ENCODE results near the gene LARP1.

Gene LARP1

DNA sequence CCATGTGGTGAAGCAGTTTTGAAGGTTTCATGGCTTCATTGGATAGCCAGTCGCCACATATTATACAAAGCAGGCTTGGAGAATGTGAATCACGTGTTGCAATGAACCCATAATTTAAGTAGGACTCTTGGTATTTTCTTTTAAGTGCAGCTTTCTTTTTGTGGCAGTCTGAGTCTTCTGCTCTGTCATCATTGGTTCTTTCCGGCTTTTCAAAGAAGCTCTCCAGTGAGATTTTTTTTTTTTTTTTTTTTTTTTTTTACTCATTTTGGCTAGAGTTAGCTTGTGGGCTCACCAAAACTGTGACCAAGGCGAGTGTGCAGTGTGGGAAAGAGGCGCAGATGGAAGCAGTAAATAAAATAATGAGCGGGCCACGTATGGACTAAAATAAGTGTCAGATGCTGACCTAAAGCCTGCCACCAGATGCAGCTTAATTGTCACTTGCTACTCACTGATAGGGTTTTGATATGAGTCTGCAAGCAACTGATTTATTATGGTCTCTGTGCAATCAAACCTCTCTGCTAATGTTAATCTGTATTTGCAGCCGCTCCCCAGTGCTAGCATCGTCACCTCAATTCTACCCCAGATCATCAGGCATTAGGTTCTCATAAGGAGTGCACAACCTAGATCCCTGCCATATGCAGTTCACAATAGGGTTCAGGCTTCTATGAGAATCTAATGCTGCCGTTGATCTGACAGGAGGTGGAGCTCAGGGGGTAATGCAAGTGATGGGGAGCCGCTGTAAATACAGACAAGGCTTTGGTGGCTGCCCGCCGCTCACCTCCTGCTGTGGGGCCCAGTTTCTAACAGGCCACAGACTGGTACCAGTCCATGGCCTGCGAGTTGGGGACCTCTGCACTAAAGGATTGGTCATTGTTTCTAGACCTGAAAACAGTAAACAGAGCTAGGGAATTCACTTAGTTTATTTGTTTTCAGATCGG, 45.5 kb upstream of the LARP1 start:
- TF ChIP-seq, protein P1, sequence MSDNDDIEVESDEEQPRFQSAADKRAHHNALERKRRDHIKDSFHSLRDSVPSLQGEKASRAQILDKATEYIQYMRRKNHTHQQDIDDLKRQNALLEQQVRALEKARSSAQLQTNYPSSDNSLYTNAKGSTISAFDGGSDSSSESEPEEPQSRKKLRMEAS (IDR thresholded peaks at IDR 0.05): no peak
- TF ChIP-seq CEBPB (IDR thresholded peaks at IDR 0.05) (no peak), EP300 (IDR thresholded peaks at IDR 0.05; ENCODE audit: borderline replicate concordance) (no peak), FOXM1 (IDR thresholded peaks at IDR 0.05; ENCODE audit: borderline replicate concordance, low read depth) (no peak), RAD21 (IDR thresholded peaks at IDR 0.05; ENCODE audit: low read depth) (no peak), TCF12 (IDR thresholded peaks at IDR 0.05; ENCODE audit: low read depth) (no peak), YY1 (IDR thresholded peaks at IDR 0.05; ENCODE audit: low read depth) (no peak), ZBTB7A (IDR thresholded peaks at IDR 0.05; ENCODE audit: low read depth) (no peak), TAF1 (IDR thresholded peaks at IDR 0.05; ENCODE audit: low read depth) (no peak), CREB1 (IDR thresholded peaks at IDR 0.05; ENCODE audit: low read depth) (no peak), TEAD4 (IDR thresholded peaks at IDR 0.05) (no peak), NFIC (IDR thresholded peaks at IDR 0.05) (no peak), EGR1 (IDR thresholded peaks at IDR 0.05) (no peak)
- TF ChIP-seq, protein P2, sequence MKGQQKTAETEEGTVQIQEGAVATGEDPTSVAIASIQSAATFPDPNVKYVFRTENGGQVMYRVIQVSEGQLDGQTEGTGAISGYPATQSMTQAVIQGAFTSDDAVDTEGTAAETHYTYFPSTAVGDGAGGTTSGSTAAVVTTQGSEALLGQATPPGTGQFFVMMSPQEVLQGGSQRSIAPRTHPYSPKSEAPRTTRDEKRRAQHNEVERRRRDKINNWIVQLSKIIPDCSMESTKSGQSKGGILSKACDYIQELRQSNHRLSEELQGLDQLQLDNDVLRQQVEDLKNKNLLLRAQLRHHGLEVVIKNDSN (IDR thresholded peaks at IDR 0.05): no peak
- TF ChIP-seq, protein P3, sequence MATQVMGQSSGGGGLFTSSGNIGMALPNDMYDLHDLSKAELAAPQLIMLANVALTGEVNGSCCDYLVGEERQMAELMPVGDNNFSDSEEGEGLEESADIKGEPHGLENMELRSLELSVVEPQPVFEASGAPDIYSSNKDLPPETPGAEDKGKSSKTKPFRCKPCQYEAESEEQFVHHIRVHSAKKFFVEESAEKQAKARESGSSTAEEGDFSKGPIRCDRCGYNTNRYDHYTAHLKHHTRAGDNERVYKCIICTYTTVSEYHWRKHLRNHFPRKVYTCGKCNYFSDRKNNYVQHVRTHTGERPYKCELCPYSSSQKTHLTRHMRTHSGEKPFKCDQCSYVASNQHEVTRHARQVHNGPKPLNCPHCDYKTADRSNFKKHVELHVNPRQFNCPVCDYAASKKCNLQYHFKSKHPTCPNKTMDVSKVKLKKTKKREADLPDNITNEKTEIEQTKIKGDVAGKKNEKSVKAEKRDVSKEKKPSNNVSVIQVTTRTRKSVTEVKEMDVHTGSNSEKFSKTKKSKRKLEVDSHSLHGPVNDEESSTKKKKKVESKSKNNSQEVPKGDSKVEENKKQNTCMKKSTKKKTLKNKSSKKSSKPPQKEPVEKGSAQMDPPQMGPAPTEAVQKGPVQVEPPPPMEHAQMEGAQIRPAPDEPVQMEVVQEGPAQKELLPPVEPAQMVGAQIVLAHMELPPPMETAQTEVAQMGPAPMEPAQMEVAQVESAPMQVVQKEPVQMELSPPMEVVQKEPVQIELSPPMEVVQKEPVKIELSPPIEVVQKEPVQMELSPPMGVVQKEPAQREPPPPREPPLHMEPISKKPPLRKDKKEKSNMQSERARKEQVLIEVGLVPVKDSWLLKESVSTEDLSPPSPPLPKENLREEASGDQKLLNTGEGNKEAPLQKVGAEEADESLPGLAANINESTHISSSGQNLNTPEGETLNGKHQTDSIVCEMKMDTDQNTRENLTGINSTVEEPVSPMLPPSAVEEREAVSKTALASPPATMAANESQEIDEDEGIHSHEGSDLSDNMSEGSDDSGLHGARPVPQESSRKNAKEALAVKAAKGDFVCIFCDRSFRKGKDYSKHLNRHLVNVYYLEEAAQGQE (IDR thresholded peaks at IDR 0.05; ENCODE audit: low read depth): no peak

DNA sequence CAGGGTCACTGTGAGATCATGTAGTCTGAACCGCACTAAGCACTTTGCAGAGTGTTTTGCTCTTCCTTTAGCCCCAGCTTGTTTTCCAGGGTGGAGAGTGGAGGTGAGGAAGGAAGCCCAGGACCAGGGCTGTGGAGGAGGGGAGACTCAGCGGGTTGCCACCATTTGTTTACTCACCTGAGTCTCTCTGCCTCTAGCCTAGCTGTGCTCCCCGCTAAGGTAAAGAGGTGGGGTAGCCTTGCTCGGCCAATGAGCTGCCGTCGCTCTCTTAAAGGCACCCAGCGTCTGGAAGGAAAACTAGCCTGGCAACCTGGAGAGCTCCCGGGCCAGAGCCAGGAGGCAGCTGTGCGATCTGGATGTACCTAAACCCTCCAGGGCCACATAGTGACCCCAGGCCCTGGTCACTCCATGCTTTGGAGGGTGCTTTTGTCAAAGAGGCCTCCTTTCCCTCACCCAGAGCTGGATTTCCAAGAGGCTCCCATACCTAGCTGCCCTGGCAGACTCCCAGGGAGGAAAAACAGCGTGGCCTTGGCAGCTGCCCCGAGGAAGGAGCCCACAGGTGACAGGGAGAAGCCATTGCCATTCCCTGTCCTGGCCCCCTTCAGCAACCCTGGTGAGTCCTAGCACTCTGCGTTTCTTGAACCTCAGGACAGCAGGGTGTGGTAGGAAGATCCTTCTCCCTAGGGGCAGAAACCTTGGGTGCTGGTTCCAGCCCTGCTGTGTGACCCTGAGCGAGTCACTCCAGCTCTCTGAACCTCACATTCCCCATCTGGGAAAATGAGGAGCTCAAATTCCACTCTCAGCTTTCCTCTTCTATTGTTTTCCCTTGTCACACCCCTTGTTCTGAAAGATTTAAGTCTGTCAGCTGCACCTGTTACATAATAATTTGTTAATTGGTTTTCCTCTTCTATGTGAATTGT, 42.4 kb upstream of the LARP1 start:
- 0 out of 2 replicates have a peak, but pooled peaks have one; percentile 24 for TF ChIP-seq CEBPB (IDR thresholded peaks at IDR 0.05)
- TF ChIP-seq CREB1 (IDR thresholded peaks at IDR 0.05; ENCODE audit: low read depth): 0 out of 2 replicates have a peak, but pooled peaks have one; percentile 11
- TF ChIP-seq, protein P1 (IDR thresholded peaks at IDR 0.05): peak; percentile 49
- TF ChIP-seq ZBTB7A (IDR thresholded peaks at IDR 0.05; ENCODE audit: low read depth): 0 out of 2 replicates have a peak, but pooled peaks have one; percentile 13
- TF ChIP-seq YY1 (IDR thresholded peaks at IDR 0.05; ENCODE audit: low read depth): no peak; the same call in 1 of the 2 replicates
- TF ChIP-seq, protein P2 (IDR thresholded peaks at IDR 0.05): no peak
- TF ChIP-seq TEAD4 (IDR thresholded peaks at IDR 0.05): 0 out of 2 replicates have a peak, but pooled peaks have one; percentile 14
- TF ChIP-seq RAD21 (IDR thresholded peaks at IDR 0.05; ENCODE audit: low read depth): no peak; the same call in 1 of the 2 replicates
- TF ChIP-seq FOXM1 (IDR thresholded peaks at IDR 0.05; ENCODE audit: borderline replicate concordance, low read depth): no peak
- TF ChIP-seq TCF12 (IDR thresholded peaks at IDR 0.05; ENCODE audit: low read depth): peak; percentile 77
- TF ChIP-seq EGR1 (IDR thresholded peaks at IDR 0.05): no peak
- TF ChIP-seq EP300 (IDR thresholded peaks at IDR 0.05; ENCODE audit: borderline replicate concordance): 0 out of 2 replicates have a peak, but pooled peaks have one; percentile 8
- peak; percentile 23; the same call in 1 of the 2 replicates for TF ChIP-seq NFIC (IDR thresholded peaks at IDR 0.05)
- no peak for TF ChIP-seq TAF1 (IDR thresholded peaks at IDR 0.05; ENCODE audit: low read depth)
- TF ChIP-seq, protein P3 (IDR thresholded peaks at IDR 0.05; ENCODE audit: low read depth): peak; percentile 23; the same call in 1 of the 2 replicates

DNA sequence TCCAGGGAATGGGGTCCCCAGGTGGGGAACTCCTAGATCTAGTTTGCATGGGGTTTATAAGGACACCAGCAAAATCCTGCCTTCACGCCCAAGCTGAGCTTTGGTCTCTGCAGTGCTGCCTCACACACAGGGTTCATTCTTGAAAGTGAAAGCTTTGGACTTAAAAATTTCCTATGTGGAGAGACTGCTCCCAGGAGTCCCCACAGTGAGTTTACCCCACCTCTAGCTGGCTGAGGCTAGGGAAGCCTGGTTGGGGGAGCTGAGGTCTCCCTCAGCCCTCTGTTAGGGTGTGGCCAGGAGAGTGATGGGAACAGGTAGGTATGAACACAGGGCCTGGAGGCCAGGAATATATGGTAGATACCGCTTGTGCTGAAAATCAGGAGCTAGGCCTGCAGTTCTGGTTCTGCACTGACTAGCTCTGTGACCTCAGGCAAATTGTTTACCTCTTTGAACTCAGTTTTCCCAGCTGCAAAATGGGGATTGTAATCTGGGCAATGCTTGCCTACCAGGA, 41.5 kb upstream of the LARP1 start:
- TF ChIP-seq, protein P2 (IDR thresholded peaks at IDR 0.05): no peak
- TF ChIP-seq NFIC (IDR thresholded peaks at IDR 0.05) (no peak), CREB1 (IDR thresholded peaks at IDR 0.05; ENCODE audit: low read depth) (no peak), TCF12 (IDR thresholded peaks at IDR 0.05; ENCODE audit: low read depth) (no peak), TEAD4 (IDR thresholded peaks at IDR 0.05) (no peak), CEBPB (IDR thresholded peaks at IDR 0.05) (no peak), EP300 (IDR thresholded peaks at IDR 0.05; ENCODE audit: borderline replicate concordance) (no peak), TAF1 (IDR thresholded peaks at IDR 0.05; ENCODE audit: low read depth) (no peak), FOXM1 (IDR thresholded peaks at IDR 0.05; ENCODE audit: borderline replicate concordance, low read depth) (no peak), EGR1 (IDR thresholded peaks at IDR 0.05) (no peak), RAD21 (IDR thresholded peaks at IDR 0.05; ENCODE audit: low read depth) (no peak), YY1 (IDR thresholded peaks at IDR 0.05; ENCODE audit: low read depth) (no peak), ZBTB7A (IDR thresholded peaks at IDR 0.05; ENCODE audit: low read depth) (no peak)
- TF ChIP-seq, protein P1 (IDR thresholded peaks at IDR 0.05): no peak
- TF ChIP-seq, protein P3 (IDR thresholded peaks at IDR 0.05; ENCODE audit: low read depth): no peak

All from Ishikawa (cell line).